ENCODE measurements around the gene LY6G6F. TPM values are rescaled to one million over a fixed set of nuclear protein-coding genes. Genes with fewer than 3 reads are reported as not detected.

The LY6G6F gene
- total and polyA plus RNA-seq, 2 donors (not counting 1 experiment from before 2014, with no cell fraction given) = not detected

DNA sequence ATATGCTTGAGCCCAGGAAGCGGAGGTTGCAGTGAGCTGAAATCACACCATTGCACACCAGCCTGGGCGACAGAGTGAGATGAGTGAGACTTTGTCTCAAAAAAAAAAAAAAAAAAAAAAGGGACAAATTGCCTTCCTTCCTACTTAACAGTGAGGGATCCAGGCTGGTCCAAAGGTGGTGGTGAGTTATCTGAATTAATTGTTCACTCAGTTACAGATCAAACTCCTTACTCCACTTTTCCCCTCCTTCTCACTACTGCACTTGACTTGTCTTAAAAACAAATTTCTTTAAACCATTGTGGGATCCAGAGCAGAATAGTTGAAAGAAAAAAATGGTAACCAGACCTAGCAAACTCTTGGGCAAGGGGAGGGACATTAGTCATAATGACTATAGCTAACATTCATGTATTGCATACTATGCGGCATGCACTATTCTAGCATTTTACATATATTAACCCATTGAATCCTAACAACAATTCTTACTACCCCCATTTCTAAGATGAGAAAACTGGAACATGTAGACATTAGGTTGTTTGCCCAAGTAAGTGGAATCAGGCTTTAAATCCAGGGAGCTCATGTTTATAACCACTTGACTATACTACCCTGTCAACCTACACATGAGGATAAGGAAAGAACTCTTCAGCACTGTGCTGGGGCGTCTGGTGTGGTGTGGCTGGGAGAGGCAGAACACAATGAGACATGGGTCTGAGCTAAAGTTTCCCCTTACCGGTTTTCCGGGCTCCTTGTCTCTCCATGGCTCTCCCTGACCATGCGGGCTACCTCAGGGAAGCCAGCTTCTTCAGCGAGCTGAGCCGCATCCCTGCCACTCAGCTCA is 43.3 kb upstream of the LY6G6F start:
- Histone ChIP-seq H3K4me3 (ENCODE audit: control extremely low read depth in 1 of 5, extremely low read depth in 1 of 5, insufficient read depth in 1 of 5, low read depth in 2 of 5, low read length in 4 of 5) (peak overlapping the region in 1 of 5 experiments; percentile 98), H3K4me1 (ENCODE audit: control insufficient read depth in 2 of 2, insufficient read depth in 2 of 2, low read length in 2 of 2) (peaks cover 42 to 64% of the 10 kb centered on the region in 2 donors), H3K36me3 (replicated peaks in 1 of 2; ENCODE audit: control extremely low read depth in 1 of 2, control insufficient read depth in 1 of 2, extremely low read depth in 1 of 2, insufficient read depth in 2 of 2, low read length in 1 of 2) (peaks cover 8 to 46% of the 10 kb centered on the region in 2 experiments), H4K20me1 (ENCODE audit: control insufficient read depth, insufficient read depth, low read length, poor library complexity, severe bottlenecking) (peaks cover 19% of the 10 kb centered on the region), H3K27ac (ENCODE audit: low read length in 2 of 2) (peak overlapping the region in 1 of 2 donors; percentile 98), H2AFZ (ENCODE audit: insufficient read depth, low read depth, low read length, poor library complexity, severe bottlenecking) (no peak overlapping the region), H3K79me2 (ENCODE audit: control insufficient read depth, insufficient read depth, low read length) (peaks cover 87% of the 10 kb centered on the region), H3K4me2 (replicated peaks; ENCODE audit: low read depth, low read length, poor library complexity, severe bottlenecking) (peak overlapping the region; percentile 90), H3K27me3 (replicated peaks in 1 of 4; ENCODE audit: control extremely low read depth in 1 of 4, control insufficient read depth in 3 of 4, insufficient read depth in 4 of 4, low read length in 3 of 4) (no peaks in the 10 kb centered on the region), H3K9ac (ENCODE audit: low read length) (peak overlapping the region; percentile 89), H3K9me3 (ENCODE audit: control extremely low read depth in 1 of 3, control insufficient read depth in 2 of 3, insufficient read depth in 1 of 3, low read length in 2 of 3) (no peaks in the 10 kb centered on the region)
- CTCF ChIA-PET = interaction anchor here (1.0 to 1.9 kb wide), 2 partner anchors 10 to 112 kb away, joined by 3 to 9 read pairs; partner anchors contain the start of gene BAG6
- Mint-ChIP-seq H3K27ac (peak overlapping the region; percentile 100), H3K27me3 (no peaks in the 10 kb centered on the region), H3K4me1 (peaks cover 71% of the 10 kb centered on the region), H3K4me3 (peak overlapping the region; percentile 96), H3K9me3 (ENCODE audit: insufficient read depth) (no peaks in the 10 kb centered on the region)
- intact Hi-C loops (cut with micrococcal nuclease) = no loop called here
- ATAC-seq (ENCODE audit: low read depth) (no peak), DNase-seq (no peak)
- TF ChIP-seq, protein P1, sequence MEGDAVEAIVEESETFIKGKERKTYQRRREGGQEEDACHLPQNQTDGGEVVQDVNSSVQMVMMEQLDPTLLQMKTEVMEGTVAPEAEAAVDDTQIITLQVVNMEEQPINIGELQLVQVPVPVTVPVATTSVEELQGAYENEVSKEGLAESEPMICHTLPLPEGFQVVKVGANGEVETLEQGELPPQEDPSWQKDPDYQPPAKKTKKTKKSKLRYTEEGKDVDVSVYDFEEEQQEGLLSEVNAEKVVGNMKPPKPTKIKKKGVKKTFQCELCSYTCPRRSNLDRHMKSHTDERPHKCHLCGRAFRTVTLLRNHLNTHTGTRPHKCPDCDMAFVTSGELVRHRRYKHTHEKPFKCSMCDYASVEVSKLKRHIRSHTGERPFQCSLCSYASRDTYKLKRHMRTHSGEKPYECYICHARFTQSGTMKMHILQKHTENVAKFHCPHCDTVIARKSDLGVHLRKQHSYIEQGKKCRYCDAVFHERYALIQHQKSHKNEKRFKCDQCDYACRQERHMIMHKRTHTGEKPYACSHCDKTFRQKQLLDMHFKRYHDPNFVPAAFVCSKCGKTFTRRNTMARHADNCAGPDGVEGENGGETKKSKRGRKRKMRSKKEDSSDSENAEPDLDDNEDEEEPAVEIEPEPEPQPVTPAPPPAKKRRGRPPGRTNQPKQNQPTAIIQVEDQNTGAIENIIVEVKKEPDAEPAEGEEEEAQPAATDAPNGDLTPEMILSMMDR (IDR thresholded peaks at IDR 0.05) = no peak
- TF ChIP-seq EZH2 (IDR thresholded peaks at IDR 0.05; ENCODE audit: borderline replicate concordance, insufficient read depth, low read depth, low read length, poor library complexity, severe bottlenecking) = no peak
- WGBS (ENCODE audit: insufficient coverage) = 90% methylated on average over 5 of the region's 9 CpGs
- POLR2A ChIA-PET = interaction anchor here (0.7 to 5.9 kb wide), 3 partner anchors 11 to 755 kb away, joined by 3 to 57 read pairs (median 9); partner anchors contain the start of genes BAG6 and GTF2H4
